ENCODE measurements around the gene GPT2.
A peak's percentile ranks its signal among the peaks of the same experiment; 100 is the strongest.

GPT2 gene

DNA sequence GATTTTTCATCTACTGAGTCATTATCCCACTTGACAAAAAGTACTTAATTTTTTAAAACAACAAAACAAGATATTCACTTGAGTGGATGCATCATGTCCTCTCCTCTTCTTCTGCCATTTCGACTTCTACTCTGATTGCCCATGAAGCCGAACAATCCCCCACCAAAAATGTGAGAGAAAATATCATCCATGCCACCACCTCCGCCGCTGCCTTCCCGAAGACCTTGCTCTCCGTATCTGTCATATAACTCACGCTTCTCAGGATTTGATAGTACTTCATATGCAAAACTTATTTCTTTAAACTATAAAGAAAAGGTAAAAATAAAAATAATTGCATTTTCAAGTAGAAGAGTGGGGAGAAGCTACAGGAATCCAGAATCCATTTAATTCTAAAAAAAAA lies 87.1 kb downstream of the GPT2 start:
- no peak overlapping the region for H3K27ac ChIP-seq
- no peak for TF ChIP-seq ZFX (IDR thresholded peaks at IDR 0.05)
- TF ChIP-seq, protein P1, sequence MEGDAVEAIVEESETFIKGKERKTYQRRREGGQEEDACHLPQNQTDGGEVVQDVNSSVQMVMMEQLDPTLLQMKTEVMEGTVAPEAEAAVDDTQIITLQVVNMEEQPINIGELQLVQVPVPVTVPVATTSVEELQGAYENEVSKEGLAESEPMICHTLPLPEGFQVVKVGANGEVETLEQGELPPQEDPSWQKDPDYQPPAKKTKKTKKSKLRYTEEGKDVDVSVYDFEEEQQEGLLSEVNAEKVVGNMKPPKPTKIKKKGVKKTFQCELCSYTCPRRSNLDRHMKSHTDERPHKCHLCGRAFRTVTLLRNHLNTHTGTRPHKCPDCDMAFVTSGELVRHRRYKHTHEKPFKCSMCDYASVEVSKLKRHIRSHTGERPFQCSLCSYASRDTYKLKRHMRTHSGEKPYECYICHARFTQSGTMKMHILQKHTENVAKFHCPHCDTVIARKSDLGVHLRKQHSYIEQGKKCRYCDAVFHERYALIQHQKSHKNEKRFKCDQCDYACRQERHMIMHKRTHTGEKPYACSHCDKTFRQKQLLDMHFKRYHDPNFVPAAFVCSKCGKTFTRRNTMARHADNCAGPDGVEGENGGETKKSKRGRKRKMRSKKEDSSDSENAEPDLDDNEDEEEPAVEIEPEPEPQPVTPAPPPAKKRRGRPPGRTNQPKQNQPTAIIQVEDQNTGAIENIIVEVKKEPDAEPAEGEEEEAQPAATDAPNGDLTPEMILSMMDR (conservative IDR thresholded peaks at IDR 0.05): no peak

DNA sequence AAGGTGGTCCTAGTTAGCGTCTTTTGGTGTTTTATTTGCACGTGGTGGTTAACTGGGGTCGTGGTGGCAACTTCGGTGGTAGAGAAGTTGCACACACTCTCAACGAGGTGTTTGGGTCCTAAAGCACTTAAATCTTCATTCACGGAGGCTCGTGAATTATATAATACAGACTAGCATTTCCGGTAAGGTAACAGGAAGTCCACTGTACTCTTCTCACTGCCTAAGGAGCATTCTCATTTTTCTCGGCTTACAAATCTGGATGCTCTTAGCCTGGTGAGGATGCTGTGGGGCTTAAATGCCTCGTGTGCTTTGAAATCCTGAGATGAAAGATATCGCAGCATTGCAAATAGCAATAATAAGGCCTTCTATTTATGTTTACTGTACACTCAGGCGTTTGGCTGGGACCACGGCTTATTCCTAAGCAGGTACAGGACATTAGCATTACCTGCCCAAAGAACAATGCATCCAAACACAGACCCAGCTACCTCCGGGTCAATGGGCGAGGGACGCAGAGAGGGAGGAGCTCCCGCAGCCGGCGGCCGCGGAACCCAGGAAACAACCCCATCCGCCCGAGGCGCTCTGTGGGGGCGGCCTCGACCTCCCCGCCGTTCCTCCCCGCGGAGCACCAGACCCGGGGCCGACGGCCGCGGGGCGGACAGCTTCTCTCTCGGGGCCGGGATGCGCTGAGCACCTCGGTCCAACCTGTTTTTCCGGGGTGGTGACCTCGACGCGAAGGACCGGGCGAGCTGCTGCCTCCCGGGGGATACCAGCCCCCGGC lies 88.5 kb downstream of the GPT2 start:
- peak overlapping the region; percentile 94 for H3K27ac ChIP-seq
- TF ChIP-seq, protein P1 (conservative IDR thresholded peaks at IDR 0.05): no peak
- TF ChIP-seq ZFX (IDR thresholded peaks at IDR 0.05): no peak

DNA sequence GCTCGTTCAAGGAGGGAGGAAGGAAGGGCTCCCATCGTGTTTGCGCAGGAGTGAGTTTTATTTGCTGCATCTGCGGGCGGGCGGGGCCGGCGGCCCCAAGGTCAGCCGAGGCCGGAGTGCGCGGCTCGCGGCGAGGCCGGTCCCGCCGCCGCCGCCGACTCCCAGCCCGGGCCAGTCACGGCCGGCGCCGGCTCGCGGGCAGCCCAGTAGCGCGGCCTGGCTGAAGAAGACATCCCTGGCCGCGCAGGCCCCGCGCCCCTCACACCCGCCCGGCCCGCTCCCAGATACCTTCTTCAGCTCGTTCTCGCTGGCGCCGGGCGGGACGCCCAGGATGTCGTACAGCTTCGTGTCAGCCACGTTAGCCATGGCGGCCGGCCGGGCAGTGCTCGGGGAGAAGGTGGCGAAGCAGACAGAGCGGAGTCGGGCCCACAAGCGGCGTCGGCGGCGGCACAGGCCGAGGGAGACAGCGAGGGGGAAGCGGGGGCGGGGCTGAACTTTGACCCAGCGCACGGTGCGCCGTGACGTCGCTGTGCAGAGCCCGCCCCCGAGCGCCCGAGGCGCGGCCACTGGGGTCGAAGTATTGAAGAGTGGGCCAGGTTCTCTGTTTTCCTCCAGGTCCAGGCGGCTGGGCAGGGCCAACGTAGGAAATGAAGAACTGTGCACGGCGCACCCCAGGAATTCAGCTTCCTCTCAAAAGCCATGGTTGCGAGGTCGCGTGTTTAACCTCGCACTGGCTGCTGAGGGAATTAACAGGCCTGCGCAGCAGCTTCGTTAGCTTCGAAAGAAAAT lies 89.2 kb downstream of the GPT2 start, which contains the start of gene DNAJA2:
Gene DNAJA2 (minus strand): TSS at position 468 of the 789 bp plus-strand sequence. CDS start 102 bp downstream, at position 366.
- peak; percentile 95 for TF ChIP-seq ZFX (IDR thresholded peaks at IDR 0.05)
- TF ChIP-seq, protein P1 (conservative IDR thresholded peaks at IDR 0.05): no peak

DNA sequence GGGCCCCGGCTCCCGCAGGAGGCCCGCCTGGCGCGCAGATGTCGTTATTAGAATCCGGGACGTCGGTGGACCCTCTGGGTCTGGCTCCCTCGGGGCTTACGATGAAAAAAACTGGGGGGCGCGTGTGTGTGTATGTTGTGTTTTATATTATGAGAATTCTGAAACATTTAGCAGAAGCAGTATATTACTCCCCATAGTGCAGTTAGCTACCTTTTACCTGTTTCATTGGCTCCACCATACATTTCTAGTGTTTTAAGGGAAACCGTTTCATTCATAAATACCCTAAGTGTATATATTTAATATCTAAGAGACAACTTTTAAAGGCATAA lies 89.8 kb downstream of the GPT2 start:
- TF ChIP-seq, protein P1 (conservative IDR thresholded peaks at IDR 0.05): no peak
- no peak for TF ChIP-seq ZFX (IDR thresholded peaks at IDR 0.05)
- peak overlapping the region; percentile 94 for H3K27ac ChIP-seq

More for the DNA sequence above, 89.2 kb downstream of the GPT2 start, which contains the start of gene DNAJA2:
- H3K27ac ChIP-seq: peak within 1 kb of the TSS; percentile 94

DNA sequence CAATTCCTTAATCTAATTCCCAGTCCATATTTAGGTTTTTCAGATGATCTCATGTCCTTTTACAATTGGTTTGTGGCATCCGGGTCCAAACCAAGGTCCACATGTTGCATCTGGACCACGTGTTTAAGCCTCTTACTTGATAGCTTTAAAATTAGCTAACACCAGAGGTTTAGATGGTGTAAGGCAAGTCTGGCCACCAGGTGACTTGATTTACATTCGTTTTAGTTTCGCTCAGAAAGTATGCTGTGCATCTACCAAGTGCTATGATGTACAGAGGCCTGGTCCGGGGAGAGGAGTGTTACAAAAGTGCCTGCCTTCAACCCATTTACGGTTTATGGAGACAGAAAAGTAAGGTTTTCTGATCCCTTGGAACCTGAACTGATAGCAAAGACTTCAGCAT lies 90.2 kb downstream of the GPT2 start:
- H3K27ac ChIP-seq: peak overlapping the region; percentile 94
- TF ChIP-seq, protein P1 (conservative IDR thresholded peaks at IDR 0.05): no peak
- TF ChIP-seq ZFX (IDR thresholded peaks at IDR 0.05): no peak

DNA sequence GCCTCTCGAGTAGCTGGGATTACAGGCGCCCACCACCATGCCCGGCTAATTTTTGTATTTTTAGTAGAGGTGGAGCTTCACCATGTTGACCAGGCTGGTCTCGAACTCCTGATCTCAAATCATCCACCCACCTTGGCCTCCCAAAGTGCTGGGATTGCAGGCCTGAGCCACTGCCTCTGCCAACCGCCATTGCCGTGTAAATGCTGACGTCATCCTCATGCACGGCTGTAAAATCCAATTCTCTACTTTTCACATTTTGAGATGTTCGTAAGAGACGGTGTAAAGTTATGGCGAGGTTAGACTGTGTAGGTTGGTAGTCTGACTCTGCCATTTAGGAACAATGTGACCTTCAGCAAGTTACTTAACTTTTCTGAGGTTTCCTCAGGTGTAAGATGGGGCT lies 91.0 kb downstream of the GPT2 start:
- peak overlapping the region; percentile 94 for H3K27ac ChIP-seq
- TF ChIP-seq, protein P1 (conservative IDR thresholded peaks at IDR 0.05): no peak
- no peak for TF ChIP-seq ZFX (IDR thresholded peaks at IDR 0.05)

DNA sequence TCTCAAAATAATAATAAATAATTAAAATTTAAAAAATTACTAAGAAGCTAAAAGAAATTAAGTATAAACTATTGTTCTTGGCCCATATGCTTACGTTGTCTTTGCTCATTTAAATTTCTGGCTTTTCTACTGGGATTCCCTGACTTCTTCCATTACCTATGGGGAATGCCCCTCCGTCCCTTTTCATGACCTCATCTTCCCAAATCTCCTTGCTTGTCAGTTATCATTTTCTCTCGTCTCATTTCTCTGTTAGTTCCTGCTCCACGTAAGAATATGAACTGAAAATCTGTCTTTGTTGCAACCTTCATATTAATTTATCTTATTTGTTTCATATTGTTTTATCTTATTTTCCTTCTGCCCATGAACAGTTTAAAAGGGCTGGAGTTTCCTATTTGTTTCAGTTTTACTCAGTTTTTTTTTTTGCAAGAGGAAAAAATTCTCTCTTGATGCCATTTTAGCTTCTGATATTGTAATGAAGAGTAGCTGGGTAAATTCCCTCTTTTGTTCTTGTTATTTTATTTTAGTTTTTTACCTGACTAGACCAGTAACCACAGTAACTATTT lies 91.8 kb downstream of the GPT2 start:
- peak overlapping the region; percentile 94 for H3K27ac ChIP-seq
- TF ChIP-seq, protein P1 (conservative IDR thresholded peaks at IDR 0.05): no peak
- TF ChIP-seq ZFX (IDR thresholded peaks at IDR 0.05): no peak

Measured in C4-2B (cell line).